Stimulated activated CD8-positive, alpha-beta memory T cell treated with anti-CD3 and anti-CD28 coated beads, Interleukin-15, amount 100 ng/mL, for 4 hours (primary cell): ENCODE data around the gene NOL9.
"Not testable (repeated sequence)": the region's sequence is repeated elsewhere in the genome, so short reads cannot be mapped to it uniquely, and the experiment has no call there.

Experiments
- DNase-seq, 2 donors: peaks; one replicate each; pipeline ENCODE4 v3.0.0-alpha.2; 2020; ENCODE audit warnings: low read depth in 2 of 2

Gene NOL9

DNA sequence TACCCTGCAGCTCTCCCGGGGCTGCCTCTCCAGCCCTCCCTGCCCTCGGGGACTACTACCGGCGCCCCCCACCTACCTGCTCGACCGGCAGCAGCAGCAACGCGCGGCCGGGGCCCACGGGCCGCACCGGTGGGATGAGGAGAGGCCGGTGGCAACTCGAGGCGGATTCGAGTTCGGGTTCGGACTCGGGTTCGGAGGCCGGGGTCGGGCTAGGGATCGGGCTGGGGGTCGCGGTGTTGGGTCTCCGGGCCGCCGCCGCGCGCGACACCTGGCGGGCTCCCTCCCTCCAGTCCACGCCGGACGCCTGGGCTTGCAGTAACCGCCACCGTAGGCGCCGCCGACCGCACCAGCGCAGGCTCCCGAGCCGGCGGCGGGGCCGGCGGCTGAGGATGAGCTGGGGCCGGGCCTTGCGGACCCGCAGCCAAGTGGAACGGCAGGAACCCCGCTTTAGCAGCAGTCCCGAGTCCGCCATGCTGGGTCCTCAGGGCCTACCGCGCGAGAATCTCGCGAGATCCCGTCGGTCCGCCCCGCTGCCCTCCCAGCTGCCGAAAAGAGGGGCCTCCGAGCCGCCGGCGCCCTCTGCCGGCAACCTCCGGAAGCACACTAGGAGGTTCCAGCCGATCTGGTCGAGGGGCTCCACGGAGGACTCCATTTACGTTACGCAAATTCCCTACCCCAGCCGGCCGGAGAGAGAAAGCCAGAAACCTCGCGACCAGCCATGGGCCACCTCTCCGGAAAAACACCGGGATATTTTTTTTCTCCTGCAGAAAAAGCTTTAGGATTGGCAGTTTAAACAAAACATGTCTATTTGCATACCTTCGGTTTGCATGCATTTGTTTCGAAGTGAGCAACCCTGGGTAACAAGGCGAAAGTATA, at the start of gene NOL9:
Gene NOL9, minus strand, starts transcription at position 483 of the 876 bp plus-strand sequence. Its CDS starts 11 bp downstream, at position 472.
- DNase-seq = peak; percentile 88 to 89

DNA sequence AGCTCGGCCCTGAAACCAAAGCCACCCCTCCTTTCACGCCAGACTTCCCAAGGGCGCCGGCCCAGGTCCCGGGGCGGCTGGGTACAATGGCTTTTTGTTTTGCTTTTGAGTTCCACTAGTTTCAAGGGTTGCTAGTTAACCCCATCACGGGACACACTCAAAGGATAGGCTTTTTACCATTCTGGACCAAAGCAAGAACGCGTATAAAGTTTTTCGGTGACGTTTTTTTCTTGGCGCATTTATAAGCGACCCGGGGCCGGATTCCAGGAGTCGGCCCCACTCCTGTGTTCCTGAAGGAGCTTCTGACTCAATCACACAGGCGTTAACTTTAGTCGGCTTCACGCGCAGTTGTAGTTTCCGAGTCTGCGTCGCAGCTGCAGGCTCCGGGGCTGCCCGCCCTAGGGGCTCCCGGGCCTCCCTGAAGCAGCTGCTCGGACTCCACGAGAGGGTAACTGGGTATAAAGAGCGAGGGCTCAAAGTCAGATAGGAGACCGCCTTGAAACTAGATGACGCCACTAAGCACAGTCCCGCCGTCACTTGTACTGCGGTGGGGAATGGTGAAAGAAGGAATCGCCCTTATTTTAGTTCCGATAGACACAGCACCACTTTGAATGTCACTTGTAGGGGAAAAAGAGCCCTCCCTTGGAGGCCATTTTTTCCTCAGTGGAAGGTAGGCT, 49.1 kb upstream of the NOL9 start:
- peak; percentile 34 for DNase-seq

DNA sequence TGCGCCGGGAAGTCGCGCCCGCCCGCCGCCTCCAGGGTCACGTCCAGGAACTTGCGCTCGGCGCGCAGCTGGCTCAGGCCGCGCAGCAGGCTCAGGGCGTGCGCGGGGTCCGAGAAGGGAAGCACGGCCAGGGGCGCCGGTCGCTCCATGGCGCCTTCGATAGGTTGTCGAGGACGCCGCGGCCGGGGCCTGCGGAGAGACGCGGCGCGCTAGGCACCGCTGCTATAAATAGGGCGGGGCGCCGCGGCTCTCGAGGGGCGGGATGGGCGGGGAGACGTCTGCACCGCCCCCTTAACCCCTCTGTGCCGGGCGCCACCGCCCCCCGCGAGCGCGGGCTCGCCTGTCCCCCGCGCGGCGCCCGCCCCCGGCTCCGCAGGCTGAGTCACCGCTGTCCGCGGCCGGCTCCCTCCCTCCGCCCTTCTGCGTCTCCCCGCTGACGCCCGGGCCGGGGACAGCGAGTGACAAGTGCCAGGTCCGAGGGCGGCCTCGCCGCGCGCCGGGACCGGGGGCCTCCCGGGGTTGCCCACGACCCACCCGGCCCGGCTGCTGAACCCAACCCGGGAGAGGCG, 48.4 kb upstream of the NOL9 start, which contains the start of gene KLHL21:
Gene KLHL21, minus strand, starts transcription at position 201 of the 569 bp plus-strand sequence. Its CDS starts 52 bp downstream, at position 149.
- DNase-seq = peak; percentile 78 to 88

DNA sequence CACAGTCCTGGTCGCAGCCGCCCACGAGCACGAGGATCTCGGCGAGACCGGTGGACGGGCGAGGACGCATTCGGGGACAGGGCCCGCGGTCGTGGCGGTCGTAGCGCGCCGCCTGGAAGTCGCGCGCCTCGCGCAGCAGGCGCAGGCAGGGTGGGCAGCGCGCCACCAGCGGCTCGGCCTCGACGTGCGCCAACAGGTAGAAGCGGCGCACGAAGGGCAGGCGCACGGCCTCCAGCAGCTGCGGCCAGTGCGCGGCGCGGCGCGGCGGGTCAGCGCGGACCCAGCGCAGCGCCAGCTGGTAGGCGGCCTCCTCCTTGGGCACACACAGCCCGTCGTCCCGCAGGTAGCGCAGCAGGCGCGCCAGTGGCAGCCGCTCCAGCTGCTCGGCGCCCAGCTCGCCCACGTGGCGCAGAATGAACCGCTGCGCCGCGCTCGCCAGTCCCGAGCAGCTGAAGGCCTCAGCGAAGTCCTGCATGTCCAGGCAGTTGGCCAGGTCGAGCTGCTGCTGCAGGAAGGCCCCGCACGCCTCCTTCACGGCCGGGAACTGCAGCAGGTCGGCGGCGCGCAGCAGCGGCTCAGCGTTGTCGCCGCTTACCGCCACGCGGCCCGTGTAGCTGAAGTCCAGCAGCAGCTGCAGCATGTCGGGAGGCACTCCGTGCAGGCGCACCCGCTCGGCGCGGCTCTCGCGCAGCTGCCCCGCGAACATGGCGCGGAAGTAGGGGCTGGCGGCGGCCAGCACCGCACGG, 47.8 kb upstream of the NOL9 start:
- no peak for DNase-seq

DNA sequence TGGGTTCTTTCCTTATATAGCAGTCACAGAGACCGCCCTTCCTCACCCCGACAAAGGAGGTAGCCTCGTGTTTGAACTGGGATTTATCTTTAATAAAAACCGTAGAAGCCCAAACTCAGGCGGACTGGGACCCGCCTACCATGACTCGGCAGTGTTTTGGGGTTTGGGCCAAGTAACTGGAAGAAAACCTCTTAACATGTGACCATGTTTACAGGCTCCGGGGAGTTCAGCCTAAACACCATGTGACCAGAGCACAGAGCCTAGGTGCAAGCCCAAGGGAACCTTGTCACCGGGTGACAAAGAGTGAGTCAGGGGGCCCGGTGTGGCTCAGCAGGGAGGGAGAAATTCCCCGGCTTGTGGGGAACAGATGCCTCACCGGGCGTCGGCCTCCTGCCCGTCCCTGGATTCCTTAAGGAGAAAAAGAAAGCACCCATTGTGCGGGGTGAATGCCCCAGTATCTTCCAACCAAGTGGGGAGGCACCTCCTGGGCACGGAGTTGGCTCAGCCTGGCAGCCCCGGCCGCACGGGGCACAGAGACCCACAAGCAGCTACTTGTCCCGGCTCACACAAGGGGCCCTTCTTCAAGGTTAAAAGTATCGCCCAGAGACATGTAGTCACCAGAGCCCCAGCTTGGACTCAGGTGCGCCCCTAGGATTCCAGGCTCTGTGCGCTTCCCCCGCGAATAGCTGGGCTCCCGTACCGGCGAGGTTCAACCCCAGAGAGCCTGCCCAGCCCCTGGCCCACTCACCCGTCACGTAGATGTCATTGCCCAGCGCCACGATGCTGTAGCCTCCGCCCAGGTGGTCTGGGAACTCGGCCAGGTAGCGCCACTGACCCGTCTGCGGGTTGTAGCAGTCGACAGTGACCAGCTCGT, 47.0 kb upstream of the NOL9 start:
- DNase-seq = peak; percentile 61 to 74

DNA sequence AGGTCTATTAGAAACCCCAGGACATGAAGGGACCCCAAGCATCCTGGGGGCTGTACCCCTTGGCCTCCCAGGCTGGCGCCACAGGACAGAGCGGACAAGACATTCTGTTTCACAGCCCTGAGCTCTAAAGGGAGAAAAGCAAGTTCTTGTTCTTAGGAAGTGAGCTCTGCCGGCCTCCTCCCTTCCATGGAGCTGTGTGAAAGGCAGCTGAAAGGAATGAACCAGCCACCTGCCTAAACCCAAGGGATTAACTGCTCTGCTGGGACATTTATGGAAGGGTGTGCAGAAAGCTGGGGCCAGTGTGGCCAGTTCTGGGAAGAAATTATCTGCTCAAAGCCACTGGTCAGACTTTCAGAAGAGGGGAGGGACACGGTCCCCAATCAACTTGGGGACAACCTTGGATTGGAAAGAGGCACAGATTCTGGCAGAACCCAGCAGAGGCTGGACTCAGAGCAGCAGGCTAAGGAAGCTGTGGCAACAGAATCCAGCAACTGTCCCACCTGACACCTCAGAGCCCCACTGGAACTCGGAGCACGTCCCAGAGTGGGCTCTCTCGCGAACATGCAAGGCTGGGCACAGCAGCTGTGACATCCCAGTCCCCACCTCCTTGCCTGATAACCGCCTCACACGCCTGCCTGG, 46.2 kb upstream of the NOL9 start:
- DNase-seq = no peak

DNA sequence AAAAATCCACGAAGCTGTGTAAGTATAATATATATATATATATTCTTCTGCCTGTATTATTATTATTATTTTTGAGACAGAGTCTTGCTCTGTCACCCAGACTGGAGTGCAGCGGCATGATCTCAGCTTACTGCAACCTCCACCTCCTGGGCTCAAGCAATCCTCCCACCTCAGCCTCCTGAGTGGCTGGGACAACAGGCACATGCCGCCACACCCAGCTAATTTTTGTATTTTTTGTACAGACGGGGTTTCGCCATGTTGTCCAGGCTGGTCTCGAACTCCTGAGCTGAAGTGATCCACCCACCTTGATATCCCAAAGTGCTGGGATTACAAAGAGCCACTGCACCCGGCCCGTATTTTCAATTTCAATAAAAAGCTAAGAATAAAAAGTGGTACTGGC, 45.7 kb upstream of the NOL9 start:
- not testable (repeated sequence) for DNase-seq

DNA sequence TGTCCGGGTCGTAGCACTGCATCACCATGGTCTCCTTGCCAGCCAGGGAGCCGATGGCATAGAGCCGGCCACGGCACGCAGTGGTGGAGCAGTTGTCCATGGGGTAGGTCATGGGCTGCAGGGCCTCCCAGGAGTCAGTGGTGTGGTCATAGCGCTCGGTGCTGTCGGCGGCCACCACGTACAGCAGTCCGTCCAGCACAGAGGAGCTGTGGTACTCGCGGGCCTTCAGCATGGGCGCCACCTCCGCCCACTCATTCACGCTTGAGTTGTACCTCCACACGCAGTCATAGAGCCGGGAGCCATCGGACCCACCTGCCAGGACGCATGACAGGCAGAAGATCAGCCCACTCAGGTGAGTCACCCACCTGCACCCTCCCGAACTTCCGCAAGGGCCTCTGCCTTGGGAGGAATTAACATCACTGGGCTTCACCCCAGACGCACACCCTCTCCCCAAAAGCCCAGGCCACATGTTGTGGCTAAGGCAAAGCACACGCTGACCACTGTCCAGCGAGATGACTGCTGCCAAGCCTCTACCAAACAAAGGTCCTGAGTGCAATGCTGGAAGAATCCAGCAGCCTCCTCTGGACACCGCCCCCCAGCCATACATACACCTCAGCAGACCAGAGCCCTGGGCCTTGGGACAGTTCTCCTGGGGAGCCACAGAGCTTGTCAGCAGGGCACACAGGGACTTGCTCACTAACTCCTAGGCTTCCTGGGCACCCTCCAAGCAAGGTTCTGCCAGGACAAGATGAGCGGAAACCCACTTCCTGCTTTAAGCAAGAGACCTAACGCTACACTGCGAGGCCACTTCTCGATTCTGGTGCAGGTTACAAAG, 45.0 kb upstream of the NOL9 start:
- peak; percentile 32 to 68 for DNase-seq

DNA sequence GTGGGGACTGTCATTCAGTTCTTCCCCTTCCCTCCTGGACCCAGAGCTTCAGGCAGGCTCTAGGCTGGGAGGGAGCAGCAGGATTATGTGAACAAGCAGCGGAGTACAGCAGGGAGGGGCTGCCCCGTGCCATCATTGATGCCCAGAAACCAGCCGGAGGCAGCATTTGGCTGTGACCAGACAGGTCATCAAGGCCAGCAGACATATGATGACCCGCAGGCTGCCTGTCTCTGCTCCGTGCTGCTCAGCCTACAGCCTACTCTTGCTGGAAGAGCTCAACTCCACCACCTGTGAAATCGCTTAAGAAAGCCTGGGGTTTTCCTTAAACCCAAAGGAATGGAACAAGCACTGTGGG, 43.4 kb upstream of the NOL9 start:
- no peak for DNase-seq

DNA sequence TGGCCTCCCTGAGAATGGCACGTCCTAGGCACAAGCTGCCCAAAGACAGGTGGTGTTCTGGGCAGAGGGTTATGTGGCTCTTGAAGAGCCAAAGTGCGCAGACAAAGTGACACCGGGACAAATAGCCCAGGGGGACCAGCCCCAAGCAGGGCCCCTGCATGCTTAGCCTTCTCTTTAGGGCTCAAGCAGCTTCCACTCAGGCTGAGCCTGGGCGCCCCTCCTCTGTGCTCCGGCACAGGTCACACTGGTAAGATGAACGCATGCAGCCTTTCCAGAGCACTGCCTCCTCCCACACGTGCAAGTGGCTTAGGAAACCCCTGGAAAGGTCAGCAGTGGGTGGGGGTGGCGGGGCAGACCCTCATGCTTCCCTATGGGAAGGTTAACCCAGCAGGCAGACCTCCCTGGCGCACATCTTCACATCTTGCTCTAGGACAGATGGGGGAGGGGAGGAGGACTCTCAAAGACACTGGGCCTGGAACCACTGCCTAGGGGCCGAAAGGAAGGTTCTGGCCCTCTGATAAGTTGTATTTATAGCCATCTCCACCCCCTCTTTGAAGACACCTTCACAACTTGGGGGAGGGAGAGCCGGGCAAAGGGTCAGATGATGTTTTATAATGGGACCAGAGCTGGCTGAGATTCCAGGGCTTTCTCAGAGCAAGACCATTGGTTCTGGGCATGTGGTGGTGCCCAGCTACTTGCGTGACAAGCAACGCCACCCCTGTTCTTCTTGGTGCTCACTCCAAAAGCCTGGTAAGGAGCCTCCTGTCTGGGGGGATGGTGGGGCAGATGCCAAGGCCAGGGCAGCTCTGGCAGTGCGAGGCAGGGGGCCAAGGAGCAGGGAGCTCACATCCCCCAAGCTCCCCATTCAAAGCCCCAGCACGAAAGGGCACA, 42.8 kb upstream of the NOL9 start:
- no peak for DNase-seq

DNA sequence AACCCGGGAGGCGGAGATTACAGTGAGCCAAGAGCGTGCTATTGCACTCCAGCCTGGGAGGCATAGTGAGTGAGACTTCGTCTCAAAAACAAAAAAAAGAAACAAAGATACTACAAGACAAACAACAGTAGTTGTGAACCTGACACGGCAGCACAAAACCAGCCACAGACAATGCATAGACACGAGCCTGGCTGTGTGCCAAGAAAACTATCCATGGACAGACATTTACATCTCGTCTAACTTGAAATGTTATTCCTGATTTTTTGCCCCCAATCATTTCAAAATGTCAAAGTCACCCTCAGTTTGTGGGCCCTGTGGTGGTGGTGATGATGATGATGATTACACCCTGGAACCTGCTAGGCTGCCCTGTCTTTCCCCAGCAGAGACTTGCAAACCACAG, 42.0 kb upstream of the NOL9 start:
- DNase-seq = no peak

DNA sequence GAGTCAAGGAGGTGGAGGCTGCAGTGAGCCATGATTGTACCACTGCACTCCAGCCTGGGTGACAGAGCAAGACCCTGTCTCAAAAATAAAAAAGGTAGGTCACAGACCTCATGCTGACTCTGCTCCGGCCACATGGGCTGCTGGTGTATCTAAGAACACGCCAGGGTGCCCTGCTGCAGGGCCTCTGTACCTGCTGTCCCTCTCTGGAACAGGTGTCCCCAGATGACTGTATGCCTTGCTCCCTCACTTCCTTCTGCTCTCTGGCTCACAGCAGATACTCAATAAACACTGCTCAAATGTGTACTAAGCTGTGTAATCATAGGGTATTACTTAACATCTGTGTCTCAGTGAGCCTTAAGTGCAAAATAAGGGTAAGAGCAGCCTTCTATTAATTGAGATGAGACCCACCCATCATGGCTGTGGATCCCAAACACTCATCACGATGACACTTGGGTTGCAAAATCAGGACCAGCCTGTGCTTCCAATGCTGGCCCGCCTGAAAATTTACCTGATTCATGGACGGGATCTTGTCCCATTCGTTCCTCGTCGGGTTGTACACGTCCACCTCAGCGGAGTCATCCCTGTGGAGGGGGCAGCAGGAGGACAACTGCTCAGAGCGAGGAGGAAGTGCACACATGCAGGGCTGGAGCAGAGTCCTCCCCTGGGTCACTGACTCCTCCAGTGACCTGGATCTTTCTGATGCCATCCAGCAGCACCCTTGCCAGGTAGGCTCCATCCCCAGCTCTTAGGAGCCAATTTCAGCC, 40.8 kb upstream of the NOL9 start:
- no peak for DNase-seq

DNA sequence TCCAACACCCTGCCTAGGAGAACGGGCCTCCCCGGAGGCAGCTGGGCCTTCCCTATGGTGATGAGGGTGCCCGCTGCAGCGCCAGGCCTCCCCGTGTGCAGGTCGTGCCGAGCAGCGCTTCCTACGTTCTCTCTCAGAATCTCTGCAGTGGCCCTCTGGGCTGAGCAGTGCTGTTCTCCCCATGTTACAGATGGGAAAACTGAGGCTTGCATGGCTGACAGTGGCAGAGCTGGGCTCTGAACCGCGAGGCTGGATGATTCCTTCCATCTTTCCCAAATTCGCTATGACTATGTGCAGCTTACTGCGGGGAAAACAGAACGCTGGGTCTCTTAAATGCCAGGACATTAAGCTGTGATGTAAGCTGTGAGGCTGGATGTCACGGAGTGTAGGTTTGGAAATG, 39.5 kb upstream of the NOL9 start:
- no peak for DNase-seq

DNA sequence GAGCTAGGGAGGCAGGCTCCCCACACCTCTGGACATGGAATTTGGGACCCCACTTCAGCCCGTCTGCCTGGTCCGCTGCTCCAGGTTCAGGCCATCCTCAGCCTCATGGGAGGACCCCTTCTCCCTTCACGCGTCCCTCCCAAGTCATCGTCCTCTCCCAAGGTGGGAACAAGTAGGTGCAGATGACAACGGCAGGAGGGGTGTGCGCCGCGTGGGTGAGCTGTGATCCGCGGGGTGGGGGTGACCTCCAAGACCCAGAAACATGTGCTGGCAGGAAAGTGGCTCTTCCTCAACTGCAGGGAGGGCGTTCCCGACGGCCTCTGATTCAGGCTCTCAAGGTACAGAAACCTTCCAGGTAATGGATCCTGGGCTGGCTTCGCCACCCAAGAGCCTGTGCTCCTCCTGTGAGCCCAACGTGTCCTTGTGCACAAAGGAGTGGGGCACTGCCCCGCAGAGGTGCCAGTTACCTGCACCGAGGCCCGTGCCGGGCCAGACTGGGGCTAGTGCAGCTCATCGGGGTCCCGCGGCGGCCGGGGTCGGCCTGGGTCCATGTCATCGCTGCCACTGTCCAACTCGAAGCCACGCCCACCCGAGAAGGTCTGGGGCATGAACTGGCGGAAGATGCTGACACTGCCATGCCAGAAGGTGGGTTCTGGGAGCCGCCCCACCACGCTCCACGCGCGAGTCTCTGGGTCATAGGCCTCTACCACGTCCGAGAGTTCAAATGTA, 38.7 kb upstream of the NOL9 start:
- DNase-seq = no peak

DNA sequence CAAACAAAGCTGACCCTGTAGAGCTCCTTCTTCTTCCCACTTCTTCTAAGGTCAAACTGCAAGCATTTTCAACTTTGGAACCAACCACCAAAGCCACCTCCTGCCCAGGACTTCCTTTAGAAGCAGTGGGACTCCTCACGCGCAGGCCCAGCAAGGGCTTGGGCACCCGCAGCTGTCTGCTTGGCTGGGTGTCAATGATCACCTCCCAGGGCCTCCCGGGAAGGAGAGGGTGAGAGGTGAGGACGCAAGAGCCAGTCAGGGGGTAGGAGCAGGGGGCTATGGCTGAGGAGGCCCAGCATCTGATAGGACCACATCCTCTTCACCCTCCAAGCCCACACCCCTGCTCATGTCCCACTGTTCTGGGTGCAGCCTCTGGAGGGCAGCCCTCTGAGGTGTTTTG, 38.1 kb upstream of the NOL9 start:
- DNase-seq = no peak

DNA sequence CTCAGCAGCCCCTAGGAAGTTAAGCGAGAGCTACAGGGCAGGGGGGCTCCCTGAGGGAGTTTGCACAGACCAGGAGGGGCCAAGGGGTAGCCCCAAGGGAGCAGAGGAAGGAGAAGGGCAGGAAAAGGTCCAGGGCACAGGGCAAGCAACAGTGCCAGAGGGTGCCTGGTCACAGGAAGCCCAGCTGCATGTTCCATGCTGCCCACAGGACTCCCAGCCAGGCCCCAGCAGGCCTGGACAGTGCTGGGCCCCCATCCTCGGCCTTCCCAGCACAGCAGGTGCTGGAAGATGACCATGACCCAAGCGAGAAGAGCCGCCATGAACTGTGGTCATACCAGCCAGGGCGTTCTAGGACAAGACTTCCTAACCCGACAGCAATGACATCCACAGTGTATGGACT, 37.3 kb upstream of the NOL9 start:
- DNase-seq = no peak

DNA sequence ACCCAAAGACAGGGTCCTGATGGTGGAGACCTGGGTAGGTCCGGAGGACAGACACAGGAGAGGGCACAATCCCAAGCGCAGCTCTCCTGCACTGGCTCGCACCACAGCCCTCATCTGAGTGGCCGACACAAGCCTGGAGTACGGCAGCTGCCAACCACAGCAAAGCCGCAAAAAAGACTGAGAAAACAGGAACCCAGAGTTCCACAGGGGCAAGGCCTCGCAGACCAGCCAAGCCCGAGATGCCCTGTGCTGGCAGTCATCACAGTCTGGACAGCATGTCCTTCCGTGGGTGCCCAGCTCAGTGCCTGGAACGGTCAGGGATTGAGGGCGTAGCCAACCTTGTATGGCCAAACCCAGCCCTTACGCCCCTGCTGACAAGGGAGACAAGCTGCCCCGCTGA, 36.9 kb upstream of the NOL9 start:
- DNase-seq = no peak
